A172 (cell line): ENCODE measurements around the gene TXNRD2. TPM values are rescaled to one million over a fixed set of nuclear protein-coding genes. Genes with fewer than 3 reads are reported as not detected.

Source experiments
- DNase-seq: peaks from one replicate; pipeline ENCODE4 v3.0.0-alpha.2; 2015; ENCODE audit warnings: low spot score
- total RNA-seq: library from RNA; depleted of rRNA; stranded (reverse); fragments of >200 nt; shearing (Covaris generic); gene quantifications from 2 replicates; pipeline ENCODE4 v1.2.3, GENCODE V29; 2014

The TXNRD2 gene
- total RNA-seq, 1 experiment from 2014 or later, result 112 TPM

GRCh38 chr22:19876314-19876940 is 65.2 kb downstream of the TXNRD2 start:
- DNase-seq, result peak; percentile 51

- peak; percentile 63 for DNase-seq
Observed at GRCh38 chr22:19875531-19876313, 65.9 kb downstream of the TXNRD2 start.

- DNase-seq, result no peak
Observed at GRCh38 chr22:19875061-19875530, 66.5 kb downstream of the TXNRD2 start.

DNA sequence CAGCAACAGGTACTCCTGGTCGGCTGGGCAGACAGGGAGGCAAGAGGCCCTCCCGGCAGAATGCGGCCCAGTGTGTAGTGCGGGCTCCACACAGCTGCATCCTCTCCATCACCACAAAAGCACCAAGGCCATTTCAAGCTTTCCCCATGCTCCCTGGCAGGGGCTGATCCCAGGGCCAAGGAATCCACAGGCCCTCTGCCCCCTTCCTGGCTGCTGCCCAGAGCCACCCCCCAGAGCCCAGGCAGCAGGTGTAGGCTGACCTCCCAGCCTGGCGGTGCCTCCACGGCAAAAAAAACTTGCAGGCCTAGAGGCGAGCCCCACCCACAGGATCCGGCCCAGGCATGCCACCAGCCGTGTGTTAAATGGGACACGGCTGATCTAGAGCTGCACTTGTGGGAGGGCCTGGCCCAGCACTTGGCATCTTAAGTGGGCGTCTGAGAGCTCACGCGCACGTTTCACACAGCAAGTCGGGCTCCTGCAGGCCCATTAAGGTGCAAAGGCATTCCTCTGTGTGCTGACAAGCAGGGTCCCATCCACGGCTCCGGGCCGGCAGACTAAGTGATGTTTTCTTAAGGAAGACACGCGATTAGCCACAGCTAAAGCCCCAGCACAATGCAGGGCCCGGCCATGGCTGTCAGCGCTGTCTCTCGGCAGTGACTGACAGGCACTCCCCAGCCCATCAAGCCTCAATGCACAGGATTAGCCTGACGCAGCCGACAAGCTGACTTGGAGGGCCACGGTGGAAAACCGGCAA is 67.1 kb downstream of the TXNRD2 start:
- no peak for DNase-seq

GRCh38 chr22:19873960-19874306 is 67.7 kb downstream of the TXNRD2 start:
- DNase-seq, result no peak

DNA sequence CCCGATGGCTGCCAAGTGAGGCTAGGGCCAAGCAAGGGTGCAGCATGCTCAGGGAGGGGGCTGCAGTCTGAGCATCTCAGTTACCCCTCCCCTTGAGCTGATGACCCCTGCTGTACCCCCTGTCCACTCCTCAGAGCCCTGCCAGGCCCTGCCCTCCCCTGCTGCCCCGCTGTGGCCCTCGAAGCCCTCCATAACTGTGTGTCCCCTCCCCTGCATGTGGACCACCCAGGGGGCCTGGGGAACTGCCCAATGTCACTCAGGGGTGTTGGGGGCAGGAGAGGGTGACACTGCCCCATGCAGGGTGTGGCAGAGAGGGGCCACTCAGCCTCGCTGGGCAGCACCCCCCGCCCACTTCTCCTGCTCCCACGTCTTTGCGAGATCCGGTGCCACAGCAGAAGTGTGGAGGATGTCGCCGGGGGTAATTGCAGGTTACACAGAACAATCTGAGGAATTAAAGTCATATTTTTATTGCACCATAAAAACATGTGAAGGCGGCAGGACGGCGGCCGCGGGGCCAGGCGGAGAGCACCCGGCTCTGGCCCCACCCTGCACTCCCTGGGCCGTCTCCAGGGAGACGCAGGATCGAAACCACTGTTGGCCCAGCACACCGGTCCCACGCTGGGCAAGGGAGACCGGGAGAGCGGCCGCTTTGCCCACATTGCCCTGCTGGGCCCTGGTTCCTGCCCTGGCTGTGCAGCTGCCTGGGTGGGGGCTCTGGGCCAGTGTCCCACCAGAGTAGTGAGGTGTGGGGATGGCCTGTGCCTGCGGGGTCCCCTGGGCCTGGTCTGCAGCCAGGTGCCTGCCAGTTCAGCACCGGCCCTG is 68.3 kb downstream of the TXNRD2 start:
- no peak for DNase-seq

DNA sequence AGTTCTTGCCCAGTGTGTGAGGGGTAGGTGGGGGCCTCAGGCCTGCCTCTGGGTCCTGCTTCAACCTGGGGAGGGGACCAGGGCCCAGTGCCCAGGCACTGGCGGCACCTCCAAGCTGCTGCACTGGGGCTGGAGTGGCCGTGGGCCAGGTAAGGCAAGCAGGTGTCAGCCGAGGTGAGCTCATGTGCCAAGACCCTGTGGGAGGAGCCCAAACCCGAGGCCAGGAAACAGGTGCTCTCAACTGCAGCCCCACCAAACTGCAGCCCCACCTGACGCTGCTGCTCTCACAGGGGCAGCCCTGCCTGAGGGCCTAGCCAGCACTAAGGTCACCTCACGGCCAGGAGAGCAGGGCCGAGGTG is 68.9 kb downstream of the TXNRD2 start:
- DNase-seq, result no peak

DNA sequence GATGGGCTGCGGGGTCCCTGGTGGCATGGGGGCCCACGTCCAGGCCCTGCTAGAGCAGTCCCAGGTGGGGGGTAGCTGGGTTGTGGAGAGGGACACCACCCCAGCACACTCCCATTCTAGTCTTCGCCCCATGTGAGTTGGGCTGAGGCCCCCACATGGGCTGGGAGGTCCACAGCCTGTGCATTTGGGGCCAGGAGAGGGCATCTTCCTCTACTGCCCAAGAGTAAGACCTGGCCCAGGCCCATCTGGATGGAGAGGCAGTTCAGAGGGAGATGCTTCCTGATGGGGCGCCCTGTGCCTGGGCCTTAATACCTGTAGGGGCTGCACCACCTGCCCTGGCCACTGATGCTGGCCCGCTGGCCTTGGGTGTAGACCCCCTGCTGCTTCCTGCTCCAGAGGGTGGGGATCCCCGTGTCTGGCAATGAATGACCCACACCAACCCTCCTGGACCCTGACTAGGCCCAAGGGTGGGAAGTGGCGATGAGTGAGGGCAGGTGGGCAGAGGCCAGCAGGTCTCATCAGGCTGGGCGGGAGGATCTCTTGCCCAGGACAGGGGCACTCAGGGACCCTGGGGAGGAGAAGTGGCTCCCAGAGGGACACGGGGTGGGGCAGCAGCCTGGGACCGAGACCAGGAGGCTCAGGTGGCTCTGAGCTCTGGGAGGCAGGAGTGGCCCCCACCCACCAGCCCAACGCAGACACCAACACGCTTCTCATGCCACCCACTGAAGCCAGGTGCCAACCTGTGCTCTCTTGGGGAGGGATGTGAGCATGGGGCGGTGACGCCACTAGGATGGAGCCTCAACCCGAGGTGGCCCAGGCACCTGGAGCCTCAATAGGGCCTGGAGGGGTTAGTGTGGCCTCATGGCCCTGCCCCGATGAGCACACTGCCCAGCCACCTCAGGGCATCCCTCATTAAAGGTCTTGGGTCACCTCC is 69.5 kb downstream of the TXNRD2 start:
- DNase-seq, result no peak

- DNase-seq, result no peak
Observed at GRCh38 chr22:19871023-19871844, 70.4 kb downstream of the TXNRD2 start.

DNA sequence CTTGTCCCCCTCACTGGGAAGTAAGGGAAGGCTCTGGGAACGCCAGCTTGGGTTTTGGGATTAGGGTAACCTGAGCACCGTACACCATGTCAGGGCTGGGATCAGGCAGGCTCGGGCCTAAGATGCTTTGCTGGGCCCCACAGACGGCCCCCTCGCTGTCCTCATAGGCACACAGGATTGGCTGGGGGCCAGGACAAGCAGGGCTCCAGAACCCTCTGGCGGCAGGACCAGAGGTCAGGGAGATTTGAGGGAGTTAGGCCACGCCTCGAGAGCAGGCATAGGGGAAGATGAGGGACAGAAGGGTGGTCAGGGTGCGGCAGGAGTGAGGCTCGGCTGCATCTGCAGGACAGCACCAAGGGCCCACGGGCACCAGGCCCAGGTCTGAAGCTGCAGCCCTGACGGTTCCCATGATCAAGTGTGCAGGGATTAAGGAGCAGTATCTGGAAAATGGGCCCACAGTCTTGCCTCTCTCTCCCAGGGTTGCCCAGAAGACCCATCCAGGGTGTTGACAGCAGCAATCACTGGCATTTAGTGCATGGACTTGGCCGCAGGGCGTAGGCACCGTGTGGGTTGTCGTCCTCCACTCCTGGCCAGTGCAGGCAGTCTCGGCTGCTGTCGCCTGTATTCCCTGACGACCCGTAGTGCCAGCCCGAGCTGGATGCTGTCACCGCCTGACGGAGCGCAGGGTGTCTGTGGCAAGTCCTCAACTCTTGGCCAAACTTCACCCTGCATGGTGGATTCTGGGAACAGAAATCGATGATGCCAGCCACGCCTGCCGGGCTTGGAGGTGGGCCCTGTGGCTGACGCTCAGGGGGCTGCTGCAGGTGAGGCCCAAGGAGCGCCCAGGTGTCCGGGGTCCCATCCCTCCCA is 71.2 kb downstream of the TXNRD2 start:
- DNase-seq, result no peak

- DNase-seq, result no peak
Observed at GRCh38 chr22:19869497-19870152, 72.0 kb downstream of the TXNRD2 start.

DNA sequence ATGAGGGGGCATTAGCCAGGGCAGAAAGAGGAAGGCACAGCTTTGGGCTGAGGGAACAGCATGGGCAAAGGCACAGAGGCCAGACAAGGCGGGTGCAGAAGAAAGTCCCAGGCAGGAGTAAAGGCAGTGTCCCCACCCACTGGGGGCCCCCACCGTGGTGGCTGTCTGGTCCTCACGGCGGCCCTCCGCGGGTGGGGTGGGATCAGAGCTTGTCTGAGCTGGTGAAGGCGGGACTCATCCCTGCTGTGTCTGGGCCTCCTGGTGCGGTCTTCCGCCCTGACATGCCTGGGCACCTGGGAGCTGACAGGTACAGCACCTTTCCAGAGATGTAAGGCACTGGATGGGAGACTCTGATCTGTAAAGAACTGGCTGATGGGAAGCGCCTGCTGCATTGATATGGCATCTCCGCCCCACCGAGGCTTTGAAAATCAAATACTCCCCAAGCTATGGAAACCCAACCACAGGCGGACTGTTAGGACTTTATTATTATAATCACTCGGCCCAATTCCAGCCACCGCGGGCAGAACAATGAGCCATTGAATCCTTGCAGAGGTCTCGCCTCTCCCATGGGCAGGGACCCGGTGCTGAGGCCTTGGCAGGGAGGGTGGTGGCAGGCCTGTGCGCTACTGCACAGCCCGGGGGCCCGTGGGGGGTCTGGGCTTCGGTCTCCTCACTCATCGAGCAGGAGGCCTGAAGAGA is 72.7 kb downstream of the TXNRD2 start:
- DNase-seq, result no peak

GRCh38 chr22:19868333-19868732 is 73.3 kb downstream of the TXNRD2 start:
- DNase-seq, result no peak

DNA sequence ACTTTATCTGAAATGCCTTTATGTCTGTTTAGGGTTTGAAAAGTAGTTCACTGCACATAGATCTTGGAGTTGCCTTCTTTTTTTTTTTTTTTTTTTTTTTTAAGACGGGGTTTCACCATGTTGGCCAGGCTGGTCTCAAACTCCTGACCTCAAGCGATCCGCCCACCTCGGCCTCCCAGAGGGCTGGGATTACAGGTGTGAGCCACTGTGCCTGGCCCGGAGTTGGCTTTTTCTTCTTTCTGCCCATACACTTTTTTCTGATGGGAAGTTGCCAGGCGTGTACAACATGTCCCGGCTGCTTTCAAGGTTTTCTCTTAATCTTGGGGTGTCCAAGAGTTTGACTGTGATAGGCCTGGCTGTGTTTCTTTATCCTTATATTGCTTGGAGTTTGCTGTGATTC is 74.0 kb downstream of the TXNRD2 start:
- DNase-seq, result no peak

- no peak for DNase-seq
Observed at GRCh38 chr22:19866665-19867009, 75.0 kb downstream of the TXNRD2 start.

DNA sequence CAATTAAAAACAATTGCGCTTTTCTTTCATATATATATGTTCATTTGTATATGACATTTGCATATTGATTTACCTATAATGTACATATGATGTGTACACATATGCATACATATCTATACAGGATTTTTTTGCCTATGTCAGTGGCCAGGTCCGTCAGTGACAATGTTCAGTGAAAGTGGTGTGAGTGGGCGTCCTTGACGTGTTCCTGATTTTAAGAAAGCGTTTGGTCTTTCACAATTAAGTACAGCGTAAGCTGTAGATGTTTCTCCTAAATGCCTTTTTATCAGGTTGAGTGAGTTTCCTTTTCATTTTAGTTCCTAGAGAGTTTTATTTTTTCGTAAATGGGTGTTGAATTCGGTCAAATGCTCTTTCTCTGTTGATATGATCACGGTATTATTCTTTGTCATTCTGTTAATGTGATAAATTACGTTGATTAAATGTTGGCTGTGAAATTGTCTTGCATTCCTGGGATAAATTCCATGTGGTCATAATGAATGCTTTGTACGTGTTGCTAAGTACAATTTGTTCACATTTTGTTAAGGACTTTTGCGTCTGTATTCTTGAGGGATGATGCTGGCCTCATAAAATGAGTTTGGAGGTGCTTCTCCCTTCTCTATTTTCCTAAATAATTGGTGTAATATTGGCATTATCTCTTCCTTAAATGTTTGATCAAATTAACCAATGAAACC is 76.3 kb downstream of the TXNRD2 start:
- DNase-seq, result no peak

- no peak for DNase-seq
Observed at GRCh38 chr22:19864538-19865106, 77.0 kb downstream of the TXNRD2 start.
